Neural cell (in vitro differentiated cells): Measurements from ENCODE around the gene ATAD3C. TPM values are rescaled to one million over a fixed set of nuclear protein-coding genes. Genes with fewer than 3 reads are reported as not detected.

Source experiments
- H2AFZ ChIP-seq: fragments of 200-600, 300-800 bp; sonication (generic), shearing (Covaris generic); 2 replicates; pipeline ENCODE4 v1.6.0; 2014; ENCODE audit warnings: low read depth, mild to moderate bottlenecking, antibody characterized with exemption, low read length, moderate library complexity
- H3F3A ChIP-seq: fragments of 200-600 bp; shearing (Covaris generic); 2 replicates; pipeline ENCODE4 v1.6.1; 2016; ENCODE audit warnings: mild to moderate bottlenecking, moderate library complexity, mixed read lengths, antibody characterized with exemption, low read length; ENCODE audit not compliant: insufficient read depth, poor library complexity, severe bottlenecking
- H3K27ac ChIP-seq: fragments of 200-600, 300-800 bp; sonication (generic), shearing (Covaris generic); 2 replicates; pipeline ENCODE4 v1.5.1; 2014; ENCODE audit warnings: mild to moderate bottlenecking, low read length, moderate library complexity
- H3K27me3 ChIP-seq: fragments of 300-800, 200-600 bp; sonication (generic), shearing (Covaris generic); 2 replicates; pipeline ENCODE4 v1.6.0; 2014; ENCODE audit warnings: mild to moderate bottlenecking, low read depth, low read length, moderate library complexity; ENCODE audit not compliant: insufficient read depth
- H3K36me3 ChIP-seq: fragments of 300-800, 200-600 bp; sonication (generic), shearing (Covaris generic); 2 replicates; pipeline ENCODE4 v1.5.1; 2014; ENCODE audit warnings: mild to moderate bottlenecking, antibody characterized with exemption, low read length, moderate library complexity; ENCODE audit not compliant: insufficient read depth
- H3K4me2 ChIP-seq: fragments of 300-800, 200-600 bp; sonication (generic), shearing (Covaris generic); 2 replicates; pipeline ENCODE4 v1.6.0; 2014; ENCODE audit warnings: mild to moderate bottlenecking, low read length
- H3K4me3 ChIP-seq: fragments of 300-800, 200-600 bp; sonication (generic), shearing (Covaris generic); 2 replicates; pipeline ENCODE4 v1.5.1; 2014; ENCODE audit warnings: mild to moderate bottlenecking, low read length, moderate library complexity
- H3K79me2 ChIP-seq: fragments of 200-600 bp; shearing (Covaris generic); replicated peaks from 2 replicates; pipeline ENCODE4 v1.6.0; 2014; ENCODE audit warnings: mild to moderate bottlenecking, low read length, moderate library complexity; ENCODE audit not compliant: insufficient read depth
- H3K9ac ChIP-seq: fragments of 300-800, 200-600 bp; sonication (generic), shearing (Covaris generic); 2 replicates; pipeline ENCODE4 v1.6.1; 2016; ENCODE audit warnings: mild to moderate bottlenecking, low read length, mixed read lengths
- H3K9me2 ChIP-seq: fragments of 200-600 bp; shearing (Covaris generic); 2 replicates; pipeline ENCODE4 v1.6.1; 2016; ENCODE audit warnings: mild to moderate bottlenecking, low read length, mixed read lengths; ENCODE audit not compliant: insufficient read depth
- H3K9me3 ChIP-seq: fragments of 200-600, 300-800 bp; sonication (generic), shearing (Covaris generic); 2 replicates; pipeline ENCODE4 v1.6.1; 2016; ENCODE audit warnings: mild to moderate bottlenecking, mixed run types, low read length, moderate library complexity, mixed read lengths
- H4K20me1 ChIP-seq: fragments of 200-600 bp; shearing (Covaris generic); 2 replicates; pipeline ENCODE4 v1.6.1; 2016; ENCODE audit warnings: mild to moderate bottlenecking, mixed run types; ENCODE audit not compliant: insufficient read depth
- EP300 ChIP-seq: fragments of 450-650 bp; conservative IDR thresholded peaks from 2 replicates; pipeline ENCODE4 v1.6.1; 2014; ENCODE audit warnings: antibody characterized with exemption, mild to moderate bottlenecking, moderate library complexity; ENCODE audit not compliant: poor library complexity, severe bottlenecking
- EZH2 ChIP-seq: fragments of 200-600, 300-800 bp; shearing (Covaris generic), sonication (generic); IDR thresholded peaks from 2 replicates; pipeline ENCODE4 v1.6.1; 2014; ENCODE audit warnings: antibody characterized with exemption, low read length, borderline replicate concordance, mild to moderate bottlenecking; ENCODE audit not compliant: insufficient read depth, poor library complexity, severe bottlenecking
- POLR2AphosphoS5 ChIP-seq: IDR thresholded peaks from 2 replicates; pipeline ENCODE4 v1.6.1; 2012
- RAD21 ChIP-seq: fragments of 450-650 bp; conservative IDR thresholded peaks from 2 replicates; pipeline ENCODE4 v1.6.1; 2014; ENCODE audit warnings: antibody characterized with exemption, mild to moderate bottlenecking, moderate library complexity
- SMC3 ChIP-seq: fragments of 450-650 bp; conservative IDR thresholded peaks from 2 replicates; pipeline ENCODE4 v1.6.1; 2014; ENCODE audit warnings: antibody characterized with exemption, mild to moderate bottlenecking, moderate library complexity; ENCODE audit not compliant: poor library complexity
- polyA plus RNA-seq: library from polyadenylated mRNA; depleted of rRNA; stranded (reverse); fragments of >200 nt; gene quantifications from 2 replicates; pipeline ENCODE4 v1.2.3, GENCODE V29; 2014
- TF ChIP-seq, protein P1 (sequence below): fragments of 450-650 bp; IDR thresholded peaks from 2 replicates; pipeline ENCODE4 v1.5.1; 2014; ENCODE audit warnings: antibody characterized with exemption, mild to moderate bottlenecking, moderate library complexity; ENCODE audit not compliant: poor library complexity, severe bottlenecking
- TF ChIP-seq, protein P2 (sequence below): IDR thresholded peaks from 2 replicates; pipeline ENCODE4 v1.6.1; 2012; ENCODE audit warnings: borderline replicate concordance

Gene ATAD3C
- polyA plus RNA-seq, 1 donor from 2014 or later: not detected

DNA sequence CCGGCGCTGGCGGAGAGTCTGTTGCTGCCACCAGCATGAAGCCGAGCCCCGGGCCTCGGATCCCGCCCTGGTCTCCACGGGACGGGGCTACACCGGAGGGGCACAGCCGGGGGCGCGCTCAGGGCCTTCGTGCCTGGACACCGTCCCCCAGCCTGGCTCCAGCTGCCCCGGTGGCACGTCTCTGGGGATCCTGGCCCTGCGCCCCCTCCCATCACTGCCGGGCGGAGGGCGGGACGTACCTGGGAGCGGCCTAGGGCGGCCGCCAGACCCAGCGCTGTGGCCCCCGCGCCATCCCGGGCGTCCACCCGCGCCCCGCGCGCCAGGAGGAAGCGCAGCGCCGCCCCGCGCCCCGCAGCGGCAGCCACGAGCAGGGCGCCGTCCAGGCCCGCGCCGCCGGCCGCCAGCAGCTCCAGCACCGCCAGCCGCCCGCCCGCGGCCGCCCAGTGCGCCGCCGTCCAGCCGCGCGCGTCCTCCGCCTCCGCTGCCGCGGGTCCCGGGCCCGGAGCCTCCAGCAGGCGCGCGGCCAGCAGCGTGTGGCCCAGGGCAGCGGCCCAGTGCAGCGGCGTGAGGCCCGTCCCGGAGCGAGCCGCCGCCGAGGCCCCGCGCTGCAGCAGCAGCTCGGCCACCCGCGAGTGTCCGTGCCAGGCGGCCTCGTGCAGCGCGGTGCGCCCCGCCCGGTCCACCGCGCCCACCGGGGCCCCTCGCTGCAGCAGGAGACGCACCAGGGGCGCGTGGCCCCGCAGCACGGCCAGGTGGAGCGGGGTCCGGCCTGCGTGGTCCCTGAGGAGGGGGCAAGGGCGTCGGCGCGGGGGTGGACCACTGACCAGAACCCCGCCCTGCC, 29.5 kb upstream of the ATAD3C start:
- Histone ChIP-seq H3K4me2 (no peak overlapping the region), H2AFZ (no peak overlapping the region), H3F3A (no peaks in the 10 kb centered on the region), H3K4me3 (no peak overlapping the region), H3K9me2 (no peaks in the 10 kb centered on the region), H3K79me2 (no peaks in the 10 kb centered on the region), H4K20me1 (no peaks in the 10 kb centered on the region), H3K36me3 (no peaks in the 10 kb centered on the region), H3K27ac (no peak overlapping the region), H3K9ac (no peak overlapping the region), H3K9me3 (no peaks in the 10 kb centered on the region), H3K27me3 (no peaks in the 10 kb centered on the region)
- TF ChIP-seq, protein P1, sequence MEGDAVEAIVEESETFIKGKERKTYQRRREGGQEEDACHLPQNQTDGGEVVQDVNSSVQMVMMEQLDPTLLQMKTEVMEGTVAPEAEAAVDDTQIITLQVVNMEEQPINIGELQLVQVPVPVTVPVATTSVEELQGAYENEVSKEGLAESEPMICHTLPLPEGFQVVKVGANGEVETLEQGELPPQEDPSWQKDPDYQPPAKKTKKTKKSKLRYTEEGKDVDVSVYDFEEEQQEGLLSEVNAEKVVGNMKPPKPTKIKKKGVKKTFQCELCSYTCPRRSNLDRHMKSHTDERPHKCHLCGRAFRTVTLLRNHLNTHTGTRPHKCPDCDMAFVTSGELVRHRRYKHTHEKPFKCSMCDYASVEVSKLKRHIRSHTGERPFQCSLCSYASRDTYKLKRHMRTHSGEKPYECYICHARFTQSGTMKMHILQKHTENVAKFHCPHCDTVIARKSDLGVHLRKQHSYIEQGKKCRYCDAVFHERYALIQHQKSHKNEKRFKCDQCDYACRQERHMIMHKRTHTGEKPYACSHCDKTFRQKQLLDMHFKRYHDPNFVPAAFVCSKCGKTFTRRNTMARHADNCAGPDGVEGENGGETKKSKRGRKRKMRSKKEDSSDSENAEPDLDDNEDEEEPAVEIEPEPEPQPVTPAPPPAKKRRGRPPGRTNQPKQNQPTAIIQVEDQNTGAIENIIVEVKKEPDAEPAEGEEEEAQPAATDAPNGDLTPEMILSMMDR: no peak
- TF ChIP-seq, protein P2, sequence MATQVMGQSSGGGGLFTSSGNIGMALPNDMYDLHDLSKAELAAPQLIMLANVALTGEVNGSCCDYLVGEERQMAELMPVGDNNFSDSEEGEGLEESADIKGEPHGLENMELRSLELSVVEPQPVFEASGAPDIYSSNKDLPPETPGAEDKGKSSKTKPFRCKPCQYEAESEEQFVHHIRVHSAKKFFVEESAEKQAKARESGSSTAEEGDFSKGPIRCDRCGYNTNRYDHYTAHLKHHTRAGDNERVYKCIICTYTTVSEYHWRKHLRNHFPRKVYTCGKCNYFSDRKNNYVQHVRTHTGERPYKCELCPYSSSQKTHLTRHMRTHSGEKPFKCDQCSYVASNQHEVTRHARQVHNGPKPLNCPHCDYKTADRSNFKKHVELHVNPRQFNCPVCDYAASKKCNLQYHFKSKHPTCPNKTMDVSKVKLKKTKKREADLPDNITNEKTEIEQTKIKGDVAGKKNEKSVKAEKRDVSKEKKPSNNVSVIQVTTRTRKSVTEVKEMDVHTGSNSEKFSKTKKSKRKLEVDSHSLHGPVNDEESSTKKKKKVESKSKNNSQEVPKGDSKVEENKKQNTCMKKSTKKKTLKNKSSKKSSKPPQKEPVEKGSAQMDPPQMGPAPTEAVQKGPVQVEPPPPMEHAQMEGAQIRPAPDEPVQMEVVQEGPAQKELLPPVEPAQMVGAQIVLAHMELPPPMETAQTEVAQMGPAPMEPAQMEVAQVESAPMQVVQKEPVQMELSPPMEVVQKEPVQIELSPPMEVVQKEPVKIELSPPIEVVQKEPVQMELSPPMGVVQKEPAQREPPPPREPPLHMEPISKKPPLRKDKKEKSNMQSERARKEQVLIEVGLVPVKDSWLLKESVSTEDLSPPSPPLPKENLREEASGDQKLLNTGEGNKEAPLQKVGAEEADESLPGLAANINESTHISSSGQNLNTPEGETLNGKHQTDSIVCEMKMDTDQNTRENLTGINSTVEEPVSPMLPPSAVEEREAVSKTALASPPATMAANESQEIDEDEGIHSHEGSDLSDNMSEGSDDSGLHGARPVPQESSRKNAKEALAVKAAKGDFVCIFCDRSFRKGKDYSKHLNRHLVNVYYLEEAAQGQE: no peak
- no peak for TF ChIP-seq EZH2
- TF ChIP-seq POLR2AphosphoS5: no peak
- no peak for TF ChIP-seq RAD21
- TF ChIP-seq SMC3: no peak

DNA sequence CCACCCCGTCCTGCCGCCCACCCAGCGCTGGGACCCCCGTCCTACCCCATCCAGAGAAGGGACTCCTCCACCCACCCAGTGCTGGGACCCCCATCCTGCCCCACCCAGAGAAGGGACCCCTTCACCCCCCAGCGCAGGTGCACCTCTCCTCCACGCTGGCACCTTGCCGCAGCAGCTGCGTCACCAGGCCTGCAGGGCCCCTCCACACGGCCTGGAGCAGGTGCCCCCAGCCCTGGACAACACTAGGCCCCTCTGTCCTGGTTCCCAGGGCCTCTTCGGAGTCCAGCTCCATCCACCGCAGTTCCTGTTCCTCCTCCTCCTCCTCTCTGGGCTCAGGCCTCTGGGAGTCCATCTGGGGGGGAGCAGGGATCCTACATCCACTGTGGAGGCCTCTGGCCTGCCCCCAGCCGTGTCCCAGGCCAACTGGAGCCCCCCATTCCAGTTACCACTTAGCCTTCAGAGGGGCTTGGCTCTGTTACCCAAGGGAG, 28.8 kb upstream of the ATAD3C start:
- no peak overlapping the region for H3K27ac ChIP-seq
- H3K9me3 ChIP-seq: no peaks in the 10 kb centered on the region
- no peak overlapping the region for H3K4me2 ChIP-seq
- no peaks in the 10 kb centered on the region for H3K36me3 ChIP-seq
- no peaks in the 10 kb centered on the region for H4K20me1 ChIP-seq
- no peak overlapping the region for H3K9ac ChIP-seq
- H3F3A ChIP-seq: no peaks in the 10 kb centered on the region
- no peaks in the 10 kb centered on the region for H3K79me2 ChIP-seq
- H3K27me3 ChIP-seq: no peaks in the 10 kb centered on the region
- H3K4me3 ChIP-seq: no peak overlapping the region
- no peaks in the 10 kb centered on the region for H3K9me2 ChIP-seq
- no peak for TF ChIP-seq EP300
- TF ChIP-seq POLR2AphosphoS5: no peak
- TF ChIP-seq, protein P2: no peak
- no peak for TF ChIP-seq SMC3
- TF ChIP-seq EZH2: no peak
- H2AFZ ChIP-seq: no peak overlapping the region
